ENCODE results near the gene MUC4.
"Not testable (repeated sequence)": the region's sequence is repeated elsewhere in the genome, so short reads cannot be mapped to it uniquely, and the experiment has no call there.

The MUC4 gene

GRCh38 chr3:195718477-195718984, 93.2 kb downstream of the MUC4 start:
- no peak for DNase-seq (ENCODE audit: low read depth)
- TF ChIP-seq, protein P1, sequence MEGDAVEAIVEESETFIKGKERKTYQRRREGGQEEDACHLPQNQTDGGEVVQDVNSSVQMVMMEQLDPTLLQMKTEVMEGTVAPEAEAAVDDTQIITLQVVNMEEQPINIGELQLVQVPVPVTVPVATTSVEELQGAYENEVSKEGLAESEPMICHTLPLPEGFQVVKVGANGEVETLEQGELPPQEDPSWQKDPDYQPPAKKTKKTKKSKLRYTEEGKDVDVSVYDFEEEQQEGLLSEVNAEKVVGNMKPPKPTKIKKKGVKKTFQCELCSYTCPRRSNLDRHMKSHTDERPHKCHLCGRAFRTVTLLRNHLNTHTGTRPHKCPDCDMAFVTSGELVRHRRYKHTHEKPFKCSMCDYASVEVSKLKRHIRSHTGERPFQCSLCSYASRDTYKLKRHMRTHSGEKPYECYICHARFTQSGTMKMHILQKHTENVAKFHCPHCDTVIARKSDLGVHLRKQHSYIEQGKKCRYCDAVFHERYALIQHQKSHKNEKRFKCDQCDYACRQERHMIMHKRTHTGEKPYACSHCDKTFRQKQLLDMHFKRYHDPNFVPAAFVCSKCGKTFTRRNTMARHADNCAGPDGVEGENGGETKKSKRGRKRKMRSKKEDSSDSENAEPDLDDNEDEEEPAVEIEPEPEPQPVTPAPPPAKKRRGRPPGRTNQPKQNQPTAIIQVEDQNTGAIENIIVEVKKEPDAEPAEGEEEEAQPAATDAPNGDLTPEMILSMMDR (IDR thresholded peaks at IDR 0.05; ENCODE audit: insufficient read depth, low read depth, low read length, missing control alignments), result no peak
- no peak overlapping the region for H3K4me3 ChIP-seq (ENCODE audit: low read length)

DNA sequence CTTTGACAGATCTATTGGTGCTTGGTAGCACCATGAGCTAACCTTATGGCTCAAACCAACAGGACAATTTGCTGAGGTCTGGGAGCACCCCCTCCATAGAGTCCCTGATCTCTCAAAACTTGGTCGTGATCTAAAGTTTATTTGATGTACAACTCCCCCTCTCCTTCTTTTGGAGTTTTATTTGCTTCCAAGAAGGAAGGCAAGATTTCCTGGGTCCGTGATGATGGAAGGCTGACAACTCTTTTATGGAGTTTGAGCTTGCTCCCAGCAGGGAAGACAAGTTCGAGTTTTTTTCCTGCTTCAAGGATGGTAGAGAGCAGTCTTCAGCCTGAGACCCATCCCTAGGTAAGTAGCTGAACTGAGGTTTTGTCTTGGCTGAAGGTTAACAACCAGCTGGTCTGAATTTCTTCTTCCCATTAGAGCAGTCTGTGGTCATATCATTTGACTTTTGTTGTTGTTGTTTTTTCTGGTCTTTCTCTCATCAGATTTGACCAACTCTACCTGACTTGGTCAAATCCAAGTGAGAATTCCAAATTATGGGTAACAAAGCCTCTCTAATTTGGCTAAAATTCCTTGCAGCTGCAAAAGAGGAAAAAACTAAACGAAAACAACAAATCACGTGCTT, 93.8 kb downstream of the MUC4 start:
- no peak overlapping the region for H3K4me3 ChIP-seq (ENCODE audit: low read length)
- TF ChIP-seq, protein P1 (IDR thresholded peaks at IDR 0.05; ENCODE audit: insufficient read depth, low read depth, low read length, missing control alignments), result no peak
- DNase-seq (ENCODE audit: low read depth), result no peak

DNA sequence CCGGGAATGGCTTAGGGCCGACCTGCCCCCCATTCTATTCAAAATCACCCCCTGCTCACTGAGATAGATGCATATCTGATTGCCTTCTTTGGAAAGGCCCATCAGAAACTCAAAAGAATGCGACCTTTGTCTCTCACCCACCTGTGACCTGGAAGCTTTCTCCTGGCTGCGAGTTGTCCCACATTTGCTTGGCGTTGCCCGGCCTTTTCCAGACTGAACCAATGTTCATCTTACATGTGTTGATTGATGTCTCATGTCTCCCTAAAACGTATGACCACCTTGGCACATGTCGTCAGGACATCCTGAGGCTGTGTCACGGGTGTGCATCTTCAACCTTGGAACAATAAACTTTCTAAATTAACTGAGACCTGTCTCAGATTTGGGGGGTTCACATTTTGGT, 94.3 kb downstream of the MUC4 start:
- TF ChIP-seq, protein P1 (IDR thresholded peaks at IDR 0.05; ENCODE audit: insufficient read depth, low read depth, low read length, missing control alignments), result no peak
- no peak overlapping the region for H3K4me3 ChIP-seq (ENCODE audit: low read length)
- DNase-seq (ENCODE audit: low read depth), result no peak

DNA sequence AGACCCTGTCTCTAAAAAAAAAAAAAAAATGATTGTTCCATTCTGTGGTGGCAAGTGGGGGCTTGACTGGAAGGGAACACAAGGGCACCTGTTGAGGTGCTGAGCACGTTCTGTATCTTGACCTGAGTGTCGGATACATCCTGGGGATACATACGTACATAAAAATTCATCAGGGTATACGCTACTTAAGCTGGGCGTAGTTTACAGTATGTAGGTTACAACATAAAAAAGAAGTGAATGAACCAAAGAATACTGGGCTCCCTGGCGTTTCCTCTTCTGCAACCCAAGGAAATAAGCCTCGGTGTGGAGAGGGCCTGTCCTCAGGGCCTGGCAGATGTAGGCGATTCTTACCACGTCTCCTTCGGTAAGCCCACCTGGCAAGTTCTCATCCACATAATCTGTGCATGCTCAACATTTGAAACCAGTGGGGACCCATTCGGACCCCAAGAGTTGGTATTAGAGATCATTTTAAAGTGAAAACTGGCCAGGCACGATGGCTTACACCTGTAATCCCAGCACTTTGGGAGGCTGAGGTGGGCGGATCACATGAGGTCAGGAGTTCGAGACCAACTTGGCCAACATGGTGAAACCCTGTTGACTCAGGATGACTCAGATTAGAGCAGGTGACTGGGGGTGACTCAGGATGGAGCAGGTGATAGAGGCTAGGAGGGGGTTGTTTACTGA, 96.0 kb downstream of the MUC4 start:
- peak; percentile 73 for DNase-seq (ENCODE audit: low read depth)
- TF ChIP-seq, protein P1 (IDR thresholded peaks at IDR 0.05; ENCODE audit: insufficient read depth, low read depth, low read length, missing control alignments), result no peak

DNA sequence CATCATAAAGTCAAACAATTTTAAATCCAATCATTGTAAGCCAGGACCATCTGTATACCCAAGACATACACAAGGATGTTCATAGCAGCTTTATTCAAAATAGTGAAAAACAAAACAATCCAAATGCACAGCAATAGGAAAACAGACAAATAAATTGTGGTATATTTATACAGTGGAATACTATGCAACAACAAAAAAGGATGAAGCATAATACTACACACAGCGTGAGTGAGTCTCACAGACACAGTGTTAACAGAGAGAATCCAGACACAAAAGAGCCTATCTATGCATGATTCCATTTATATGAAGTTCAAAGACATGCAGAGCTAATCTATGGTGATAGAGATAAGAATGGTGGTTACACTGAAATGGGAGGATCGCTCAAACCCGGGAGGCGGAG, 96.6 kb downstream of the MUC4 start:
- no peak overlapping the region for H3K4me3 ChIP-seq (ENCODE audit: low read length)
- no peak for DNase-seq (ENCODE audit: low read depth)
- TF ChIP-seq, protein P1 (IDR thresholded peaks at IDR 0.05; ENCODE audit: insufficient read depth, low read depth, low read length, missing control alignments), result no peak

More for the DNA sequence above, 96.0 kb downstream of the MUC4 start:
- no peak overlapping the region for H3K4me3 ChIP-seq (ENCODE audit: low read length)

DNA sequence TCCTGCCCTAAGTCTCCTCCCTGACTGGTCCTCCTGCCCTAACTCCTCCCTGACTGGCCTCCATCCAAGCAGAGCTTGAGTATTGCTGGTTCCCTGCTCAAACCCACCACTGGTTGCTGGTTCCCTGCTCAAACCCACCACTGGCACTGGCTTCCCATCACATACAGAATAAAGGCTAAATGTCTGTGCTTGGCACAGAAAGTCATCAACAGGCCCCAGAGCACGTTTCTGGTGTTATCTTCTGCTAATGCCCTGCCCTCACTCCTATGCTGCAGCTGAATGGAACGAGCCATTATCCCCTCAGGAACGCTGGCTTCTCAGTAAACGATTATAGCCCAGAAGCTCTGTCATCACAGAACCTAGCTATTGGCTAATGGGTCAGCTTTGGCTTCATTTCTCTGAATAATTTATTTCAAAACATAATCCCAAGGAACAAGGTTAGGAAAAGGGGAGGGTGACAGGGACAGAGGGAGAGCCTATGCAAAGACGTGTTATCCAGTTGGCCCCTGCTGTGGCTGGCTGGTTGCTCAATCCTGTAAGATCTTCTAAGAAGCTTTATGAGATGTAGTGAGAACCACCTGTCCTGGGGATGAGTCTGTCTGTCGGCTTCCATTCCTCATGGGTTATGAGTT, 97.2 kb downstream of the MUC4 start:
- H3K4me3 ChIP-seq (ENCODE audit: low read length), result no peak overlapping the region
- TF ChIP-seq, protein P1 (IDR thresholded peaks at IDR 0.05; ENCODE audit: insufficient read depth, low read depth, low read length, missing control alignments), result no peak
- DNase-seq (ENCODE audit: low read depth), result no peak

GRCh38 chr3:195713150-195713549, 98.6 kb downstream of the MUC4 start:
- H3K4me3 ChIP-seq (ENCODE audit: low read length); DNase-seq (ENCODE audit: low read depth): not testable (repeated sequence)

DNA sequence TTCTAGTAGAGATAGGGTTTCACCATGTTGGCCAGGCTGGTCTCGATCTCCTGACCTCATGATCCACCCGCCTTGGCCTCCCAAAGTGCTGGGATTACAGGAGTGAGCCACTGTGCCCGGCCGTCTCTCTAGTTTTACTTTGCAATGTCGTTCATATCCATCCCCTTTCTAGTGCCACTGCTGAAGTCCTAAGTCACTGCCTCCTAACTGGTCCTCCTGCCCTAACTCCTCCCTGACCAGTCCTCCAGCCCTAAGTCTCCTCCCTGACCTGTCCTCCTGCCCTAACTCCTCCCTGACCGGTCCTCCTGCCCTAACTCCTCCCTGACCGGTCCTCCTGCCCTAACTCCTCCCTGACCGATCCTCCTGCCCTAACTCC, 99.2 kb downstream of the MUC4 start:
- not testable (repeated sequence) for DNase-seq (ENCODE audit: low read depth); H3K4me3 ChIP-seq (ENCODE audit: low read length)

All from epithelial cell of esophagus (primary cell).